HG03342 (cell line): ENCODE results near the gene HLX.

Experiments used
- ATAC-seq: cut with Tn5 transposase; IDR thresholded peaks from one replicate; pipeline ENCODE4 v1.9.1; 2021; ENCODE audit warnings: mild to moderate bottlenecking, moderate library complexity; ENCODE audit not compliant: unreplicated experiment

The HLX gene

DNA sequence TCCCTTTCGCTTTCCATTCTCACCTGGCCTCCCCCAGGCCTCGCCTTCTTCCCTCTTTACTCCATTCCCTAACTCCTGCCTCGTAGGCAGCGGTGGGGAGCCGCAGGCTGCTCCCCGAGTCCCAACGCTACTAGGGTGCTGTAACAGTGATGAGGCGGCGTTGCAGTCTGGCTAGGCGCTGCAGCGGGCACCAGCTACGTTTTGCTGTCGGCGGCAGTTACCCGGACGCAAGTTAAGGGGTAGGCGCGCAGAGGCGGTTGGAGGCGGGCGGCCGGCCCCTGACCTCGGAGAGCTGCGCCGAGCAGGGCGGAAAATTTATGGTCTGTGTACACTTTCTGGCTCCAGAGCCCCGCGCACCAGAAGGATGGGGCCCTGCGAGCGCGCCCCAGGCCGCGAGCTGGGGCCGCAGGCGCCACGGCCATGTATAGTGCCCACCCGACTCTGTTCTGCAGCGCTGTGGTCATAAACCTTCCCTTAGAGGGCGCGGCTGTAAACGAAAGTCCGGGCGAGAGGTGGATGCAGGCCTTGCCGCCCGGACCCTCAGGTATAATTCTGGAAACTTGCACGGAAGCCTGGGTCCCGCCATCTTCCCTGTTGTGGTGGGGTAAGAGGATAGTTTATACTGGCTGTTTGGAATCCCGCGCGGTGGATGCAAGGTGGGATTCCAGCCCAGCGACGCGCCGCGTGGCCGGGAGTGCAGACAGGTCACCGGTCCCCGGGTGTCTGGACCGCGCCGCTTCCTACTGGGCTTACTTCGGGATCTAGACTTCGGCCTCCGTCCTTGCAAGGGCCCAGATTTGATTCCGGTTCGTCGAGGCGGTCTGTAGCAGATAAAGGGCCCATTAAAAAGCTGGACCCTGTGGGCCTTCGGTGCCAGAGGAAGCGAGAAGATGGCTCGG, 15.0 kb downstream of the HLX start:
- no peak for ATAC-seq

- no peak for ATAC-seq
Observed at GRCh38 chr1:220894924-220895256, 15.6 kb downstream of the HLX start.

GRCh38 chr1:220895412-220895946, 16.2 kb downstream of the HLX start:
- ATAC-seq: no peak

GRCh38 chr1:220896092-220896491, 16.8 kb downstream of the HLX start:
- no peak for ATAC-seq

DNA sequence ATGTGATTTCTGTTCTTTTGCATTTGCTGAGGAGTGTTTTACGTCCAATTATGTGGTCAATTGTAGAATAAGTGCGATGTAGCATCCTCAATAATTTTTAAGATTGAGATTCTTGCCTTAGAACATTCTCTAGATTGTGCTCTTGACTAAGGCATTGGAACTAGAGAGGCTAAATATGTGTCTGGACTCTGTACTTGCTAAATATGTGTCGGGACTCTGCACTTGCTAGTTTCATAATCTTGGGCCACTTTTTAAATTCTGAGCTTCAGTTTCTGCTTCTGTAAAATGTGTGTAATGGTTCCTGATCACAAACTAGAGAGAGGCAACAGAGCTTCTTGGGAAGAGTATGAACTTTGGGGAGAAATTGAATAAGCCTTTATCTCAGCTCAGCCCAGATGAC, 21.6 kb downstream of the HLX start:
- ATAC-seq: no peak

GRCh38 chr1:220901881-220902280, 22.6 kb downstream of the HLX start:
- ATAC-seq: no peak

DNA sequence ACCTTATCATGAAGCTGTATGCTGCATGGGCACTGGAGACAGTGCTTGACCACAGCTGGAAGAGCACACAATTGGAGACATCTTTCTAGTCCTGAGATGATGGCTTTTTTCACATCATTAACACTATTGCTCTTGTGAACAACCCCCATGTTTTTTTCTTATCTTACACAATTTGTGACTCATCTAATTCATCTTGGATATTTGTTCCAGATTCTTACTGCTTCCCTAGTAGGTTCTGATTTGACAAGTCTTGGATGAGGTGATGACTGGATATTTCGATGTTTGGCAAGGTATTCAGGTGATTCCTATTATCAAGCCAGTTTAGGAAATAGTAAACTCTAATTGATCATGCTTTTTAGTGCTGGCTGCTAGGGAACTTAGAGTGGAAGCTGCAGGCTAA, 23.7 kb downstream of the HLX start:
- no peak for ATAC-seq

DNA sequence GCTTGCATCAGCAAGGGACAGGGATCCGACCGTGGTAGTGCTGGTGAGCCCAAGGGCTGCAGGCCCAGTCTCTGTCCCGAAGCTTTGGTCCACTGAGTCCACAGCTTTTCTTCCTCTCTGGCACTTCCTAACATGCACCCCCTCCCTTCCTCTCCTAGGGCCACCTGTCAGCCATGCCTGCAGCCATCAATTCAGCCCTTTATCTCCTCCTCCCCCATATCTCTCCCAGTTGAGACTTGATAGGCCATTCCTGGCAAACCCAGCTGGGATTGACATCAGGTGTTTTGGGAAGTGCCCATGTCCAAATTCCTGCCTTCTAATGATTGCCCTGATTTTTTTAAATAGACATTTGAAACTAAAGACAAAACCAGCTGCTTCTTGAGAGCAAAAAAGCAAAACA, 25.6 kb downstream of the HLX start:
- ATAC-seq: no peak

GRCh38 chr1:220905650-220906560, 26.7 kb downstream of the HLX start:
- ATAC-seq: no peak

- no peak for ATAC-seq
Observed at GRCh38 chr1:220906561-220907334, 27.5 kb downstream of the HLX start.

- no peak for ATAC-seq
Observed at GRCh38 chr1:220908757-220909156, 29.5 kb downstream of the HLX start.

- ATAC-seq: no peak
Observed at GRCh38 chr1:220910021-220910420, 30.8 kb downstream of the HLX start.

DNA sequence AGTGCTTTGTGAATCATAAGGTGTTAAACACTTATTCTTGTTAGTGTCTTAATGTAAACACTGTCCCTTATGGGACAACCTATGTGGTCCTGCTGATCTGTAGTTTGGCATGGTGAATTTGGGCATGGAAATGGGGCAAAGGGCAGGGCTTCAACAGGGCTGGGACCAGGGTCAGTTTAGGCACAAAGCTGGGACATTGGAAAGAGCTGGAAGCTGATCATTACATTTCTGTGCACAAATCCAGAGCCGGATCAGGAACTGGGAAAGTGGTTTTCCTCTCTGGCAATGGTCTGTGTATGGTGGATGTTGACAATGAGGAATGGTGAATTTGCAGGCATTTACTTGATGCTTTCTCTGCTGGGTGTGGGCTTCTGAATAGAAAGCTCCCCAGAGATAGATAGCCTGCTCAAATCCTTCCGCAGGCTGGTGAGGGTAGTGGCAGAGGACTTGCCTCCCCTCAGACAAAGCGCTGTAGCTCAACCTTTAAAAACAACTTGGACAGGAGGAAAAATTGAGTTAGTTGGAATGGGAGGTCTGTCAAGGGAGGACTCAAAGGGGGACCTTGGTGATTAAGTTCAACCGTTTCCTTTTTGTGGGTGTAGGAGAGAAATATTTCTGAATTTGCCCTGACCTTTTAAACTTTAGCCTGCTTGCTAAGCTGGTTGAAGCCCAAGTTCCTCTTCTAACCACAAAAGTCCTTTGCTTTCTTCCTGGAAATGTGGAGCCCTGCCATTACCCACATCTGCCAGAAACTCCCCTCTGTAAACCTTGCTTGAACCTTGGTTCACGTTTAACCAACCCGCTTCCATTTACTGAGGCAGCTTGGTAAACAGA, 35.3 kb downstream of the HLX start:
- no peak for ATAC-seq

GRCh38 chr1:220915117-220915440, 35.8 kb downstream of the HLX start:
- no peak for ATAC-seq

DNA sequence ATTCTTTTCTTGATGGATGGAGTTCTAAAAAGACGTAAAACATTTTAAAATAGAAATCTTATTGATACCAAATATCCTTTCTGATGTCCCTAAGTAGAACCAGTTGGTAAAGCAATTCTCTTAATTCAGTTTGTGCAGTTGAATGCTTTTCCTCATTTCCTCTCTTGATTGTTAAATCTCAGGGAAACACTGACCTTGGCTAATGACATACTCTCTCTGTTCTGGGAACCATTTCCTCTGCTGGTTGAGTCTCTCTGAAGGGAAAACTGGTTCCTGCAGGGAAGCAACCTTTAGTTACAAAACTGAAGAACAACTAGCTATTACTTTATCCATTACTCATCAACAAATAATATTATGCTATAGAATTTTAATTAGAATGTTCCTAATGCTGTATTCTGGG, 36.7 kb downstream of the HLX start:
- ATAC-seq: no peak

- no peak for ATAC-seq
Observed at GRCh38 chr1:220917101-220917500, 37.9 kb downstream of the HLX start.

DNA sequence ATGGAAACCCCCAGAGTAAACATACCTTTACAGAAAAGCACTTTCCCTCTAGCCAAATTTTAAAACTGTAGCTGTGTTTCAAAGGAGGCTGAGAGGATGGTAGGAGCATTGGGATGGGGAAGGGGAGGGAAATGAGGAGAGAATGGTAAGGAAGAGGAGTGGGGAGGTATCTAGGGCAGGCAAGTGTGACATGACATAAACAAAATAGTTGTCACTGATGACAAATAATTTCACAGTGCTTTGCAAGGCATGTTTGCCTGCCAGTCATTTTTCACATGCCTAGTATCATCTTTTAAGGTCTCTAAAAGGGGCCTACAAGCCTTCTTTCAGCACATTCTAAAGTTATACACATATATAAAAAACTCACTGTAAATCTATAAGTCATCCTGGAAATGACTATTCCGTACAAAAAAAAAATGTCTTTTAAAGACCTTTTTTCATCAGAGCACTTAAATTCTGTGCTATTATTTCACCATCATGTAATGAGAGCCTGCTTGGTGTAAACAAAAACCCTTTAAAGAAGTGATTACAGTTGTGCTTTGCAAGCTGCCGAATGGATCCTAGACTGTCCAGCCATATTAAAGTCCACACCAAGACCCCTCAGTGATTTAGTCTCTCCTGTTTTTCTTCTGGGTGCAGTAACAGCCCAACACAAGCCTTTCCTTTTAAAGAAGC, 38.4 kb downstream of the HLX start:
- ATAC-seq: no peak

- no peak for ATAC-seq
Observed at GRCh38 chr1:220918285-220918951, 39.2 kb downstream of the HLX start.

DNA sequence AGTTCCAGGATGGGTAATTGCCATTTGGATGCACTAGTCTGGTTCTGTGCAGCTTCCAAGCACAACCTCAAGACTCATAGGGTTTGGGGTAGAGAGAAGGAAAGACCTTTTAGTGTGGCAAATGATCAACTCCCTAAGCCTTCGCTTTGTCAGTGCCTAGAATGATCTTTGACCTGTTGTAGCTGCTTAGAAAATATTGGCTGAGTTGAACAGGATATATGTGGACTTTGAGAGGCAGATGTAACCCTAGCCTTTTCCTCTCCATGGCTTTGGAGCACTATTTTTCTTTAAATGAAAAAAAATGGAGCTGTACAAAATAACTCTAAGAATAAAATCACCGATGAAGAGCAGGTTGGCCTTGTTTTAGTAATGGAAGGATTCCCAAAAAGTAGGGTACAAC, 41.7 kb downstream of the HLX start:
- ATAC-seq: no peak
